H1 (cell line): Measurements from ENCODE around the gene DPH5. TPM values are rescaled to one million over a fixed set of nuclear protein-coding genes. Genes with fewer than 3 reads are reported as not detected.

Experiments used
- HDAC2 ChIP-seq, 2 experiments: fragments of 300-600 bp in 1 of 2; sonication (generic) in 1 of 2; IDR thresholded peaks; 2 replicates each; pipeline ENCODE4 v1.6.1; 2011 to 2012; ENCODE audit warnings: low read depth in 2 of 2, low read length in 2 of 2, mild to moderate bottlenecking in 2 of 2, moderate library complexity in 2 of 2, borderline replicate concordance in 1 of 2, inconsistent platforms in 1 of 2
- polyA plus RNA-seq, 7 experiments: library from polyadenylated mRNA; depleted of rRNA in 3 of 7; stranded (reverse) in 5 of 7; unstranded in 2 of 7; fragments of >200 nt in 5 of 7; fragments of 200-250 nt in 2 of 7; gene quantifications; 1 replicate in 5 of 7; 2 replicates in 1 of 7; 4 replicates in 1 of 7; pipeline versions ENCODE4 v1.2.1 to v1.2.3, GENCODE V29; 2011 to 2013; ENCODE audit warnings: missing spikeins in 2 of 7, mixed read lengths in 2 of 7
- total RNA-seq: library from RNA; stranded (reverse); fragmentation: NEBNext Ultra II Directional; extraction: Animal tissue kit (Norgen Biotek cat#: 25700); gene quantifications from 2 replicates; pipeline ENCODE4 v1.2.1, GENCODE V29; 2021

The DPH5 gene
- total and polyA plus RNA-seq, 2 of the 8 experiments (the other 6 are each of a cell fraction or from before 2014, with no cell fraction given): 67.7 to 106 TPM

GRCh38 chr1:101050869-101051268 is 25.3 kb upstream of the DPH5 start (continued):
- TF ChIP-seq HDAC2 (IDR thresholded peaks at IDR 0.05; ENCODE audit: borderline replicate concordance in 1 of 2, low read depth in 2 of 2, low read length in 2 of 2): no peak
